Measurements from ENCODE around the gene HSF4.

DNA sequence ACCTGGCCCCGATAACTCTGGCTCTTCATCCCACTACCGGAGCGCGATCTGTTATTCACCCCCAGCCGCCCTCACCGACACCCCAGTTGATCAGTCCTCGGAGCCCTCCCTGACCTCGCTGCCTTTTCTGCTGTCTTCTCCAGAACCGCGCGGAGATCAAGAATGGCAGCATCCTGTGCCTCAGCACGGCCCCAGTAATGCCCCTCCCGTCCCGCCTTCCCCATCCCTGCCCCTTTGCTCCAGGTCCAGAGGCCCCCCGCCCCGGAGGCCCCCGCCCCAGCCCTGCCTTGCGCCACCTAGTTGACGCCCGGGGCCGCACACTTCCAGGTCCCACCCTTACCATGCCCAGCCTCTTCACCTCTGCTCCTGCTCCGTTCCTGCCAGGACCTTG is 35.3 kb downstream of the HSF4 start:
- TF ChIP-seq, protein P1, sequence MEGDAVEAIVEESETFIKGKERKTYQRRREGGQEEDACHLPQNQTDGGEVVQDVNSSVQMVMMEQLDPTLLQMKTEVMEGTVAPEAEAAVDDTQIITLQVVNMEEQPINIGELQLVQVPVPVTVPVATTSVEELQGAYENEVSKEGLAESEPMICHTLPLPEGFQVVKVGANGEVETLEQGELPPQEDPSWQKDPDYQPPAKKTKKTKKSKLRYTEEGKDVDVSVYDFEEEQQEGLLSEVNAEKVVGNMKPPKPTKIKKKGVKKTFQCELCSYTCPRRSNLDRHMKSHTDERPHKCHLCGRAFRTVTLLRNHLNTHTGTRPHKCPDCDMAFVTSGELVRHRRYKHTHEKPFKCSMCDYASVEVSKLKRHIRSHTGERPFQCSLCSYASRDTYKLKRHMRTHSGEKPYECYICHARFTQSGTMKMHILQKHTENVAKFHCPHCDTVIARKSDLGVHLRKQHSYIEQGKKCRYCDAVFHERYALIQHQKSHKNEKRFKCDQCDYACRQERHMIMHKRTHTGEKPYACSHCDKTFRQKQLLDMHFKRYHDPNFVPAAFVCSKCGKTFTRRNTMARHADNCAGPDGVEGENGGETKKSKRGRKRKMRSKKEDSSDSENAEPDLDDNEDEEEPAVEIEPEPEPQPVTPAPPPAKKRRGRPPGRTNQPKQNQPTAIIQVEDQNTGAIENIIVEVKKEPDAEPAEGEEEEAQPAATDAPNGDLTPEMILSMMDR (conservative IDR thresholded peaks at IDR 0.05), result peak; percentile 83
- TF ChIP-seq ZFX (IDR thresholded peaks at IDR 0.05), result no peak

Measured in C4-2B (cell line).